Tibial artery (tissue), 4 donors: Measurements from ENCODE around the gene UBL4B.
A peak's percentile ranks its signal among the peaks of the same experiment; 100 is the strongest.

ENCODE experiments used
- DNase-seq, 2 donors: peaks; one replicate each; pipeline ENCODE4 v3.0.0-alpha.2; 2019
- H3K27ac ChIP-seq, 2 donors: fragments of 200-600 bp; sonication (generic) in 1 of 2; 1 replicate in 1 of 2; 2 replicates in 1 of 2; pipeline ENCODE4 v1.5.1; 2018 to 2019; ENCODE audit warnings: mild to moderate bottlenecking in 1 of 2
- H3K27me3 ChIP-seq, 2 donors: fragments of 200-600 bp; sonication (generic) in 1 of 2; one replicate each; pipeline versions ENCODE4 v1.5.1 to v1.6.0; 2016 to 2019
- H3K36me3 ChIP-seq, 3 donors: fragments of 200-600 bp; sonication (generic) in 2 of 3; one replicate each; pipeline ENCODE4 v1.5.1; 2016 to 2019; ENCODE audit warnings: mild to moderate bottlenecking in 2 of 3
- H3K4me1 ChIP-seq, 4 donors: fragments of 200-600 bp; sonication (generic) in 2 of 4; 1 replicate in 3 of 4; 2 replicates in 1 of 4; pipeline ENCODE4 v1.5.1; 2016 to 2019
- H3K4me3 ChIP-seq, 2 donors: fragments of 200-600 bp; sonication (generic) in 1 of 2; 1 replicate in 1 of 2; 2 replicates in 1 of 2; pipeline ENCODE4 v1.5.1; 2018 to 2019; ENCODE audit warnings: mild to moderate bottlenecking in 2 of 2
- H3K9me3 ChIP-seq, 3 donors: fragments of 200-600 bp; sonication (generic) in 1 of 3; one replicate each; pipeline ENCODE4 v1.5.1; 2016 to 2019
- intact Hi-C: fragments of 100-400 bp; cut with DNase I; formaldehyde crosslinking; loops from one replicate; pipeline ENCODE4 v1.15.0; 2023; ENCODE audit warnings: low total_unique reads
- TF ChIP-seq, protein P1 (sequence below), 2 experiments: fragments of 200-600 bp in 1 of 2; fragments of 450-650 bp in 1 of 2; IDR thresholded peaks; one replicate each; pipeline ENCODE4 v1.5.1; 2017 to 2019; ENCODE audit warnings: antibody characterized with exemption in 2 of 2, mild to moderate bottlenecking in 1 of 2, moderate library complexity in 1 of 2

UBL4B gene

DNA sequence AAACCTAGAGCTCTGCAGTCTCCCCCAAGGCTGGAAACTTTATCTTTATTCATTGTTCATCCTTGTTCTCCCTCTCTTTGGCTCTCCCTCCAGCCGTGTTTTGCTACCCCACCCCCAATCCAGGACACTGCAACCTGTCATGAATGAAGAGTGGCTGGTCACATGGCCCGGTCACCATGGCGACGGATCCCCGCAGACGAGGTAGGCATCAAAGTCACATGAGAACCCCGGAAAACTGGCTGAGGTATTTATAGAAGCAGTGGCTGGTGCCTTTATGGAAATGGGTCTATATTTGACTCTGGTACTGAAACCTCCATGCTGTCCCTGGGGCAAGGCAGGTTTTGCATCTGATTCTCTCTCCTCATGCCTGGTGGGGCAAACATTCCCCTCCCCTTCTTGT lies 24.7 kb downstream of the UBL4B start:
- Histone ChIP-seq H3K36me3 (no peaks in the 10 kb centered on the region), H3K4me1 (peaks cover 0 to 14% (median 0%) of the 10 kb centered on the region in 4 donors), H3K27ac (no peak overlapping the region), H3K27me3 (peaks cover 0 to 5% of the 10 kb centered on the region in 2 donors), H3K4me3 (no peak overlapping the region), H3K9me3 (no peaks in the 10 kb centered on the region)
- DNase-seq: peak in 1 of 2 donors; percentile 60
- TF ChIP-seq, protein P1, sequence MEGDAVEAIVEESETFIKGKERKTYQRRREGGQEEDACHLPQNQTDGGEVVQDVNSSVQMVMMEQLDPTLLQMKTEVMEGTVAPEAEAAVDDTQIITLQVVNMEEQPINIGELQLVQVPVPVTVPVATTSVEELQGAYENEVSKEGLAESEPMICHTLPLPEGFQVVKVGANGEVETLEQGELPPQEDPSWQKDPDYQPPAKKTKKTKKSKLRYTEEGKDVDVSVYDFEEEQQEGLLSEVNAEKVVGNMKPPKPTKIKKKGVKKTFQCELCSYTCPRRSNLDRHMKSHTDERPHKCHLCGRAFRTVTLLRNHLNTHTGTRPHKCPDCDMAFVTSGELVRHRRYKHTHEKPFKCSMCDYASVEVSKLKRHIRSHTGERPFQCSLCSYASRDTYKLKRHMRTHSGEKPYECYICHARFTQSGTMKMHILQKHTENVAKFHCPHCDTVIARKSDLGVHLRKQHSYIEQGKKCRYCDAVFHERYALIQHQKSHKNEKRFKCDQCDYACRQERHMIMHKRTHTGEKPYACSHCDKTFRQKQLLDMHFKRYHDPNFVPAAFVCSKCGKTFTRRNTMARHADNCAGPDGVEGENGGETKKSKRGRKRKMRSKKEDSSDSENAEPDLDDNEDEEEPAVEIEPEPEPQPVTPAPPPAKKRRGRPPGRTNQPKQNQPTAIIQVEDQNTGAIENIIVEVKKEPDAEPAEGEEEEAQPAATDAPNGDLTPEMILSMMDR (IDR thresholded peaks at IDR 0.05): no peak
- intact Hi-C loops: no loop called here

GRCh38 chr1:110138956-110139355 lies 26.7 kb downstream of the UBL4B start:
- Histone ChIP-seq H3K4me3 (no peak overlapping the region), H3K27ac (no peak overlapping the region), H3K36me3 (no peaks in the 10 kb centered on the region), H3K27me3 (peaks cover 0 to 11% of the 10 kb centered on the region in 2 donors), H3K4me1 (peaks cover 0 to 5% (median 0%) of the 10 kb centered on the region in 4 donors), H3K9me3 (no peaks in the 10 kb centered on the region)
- TF ChIP-seq, protein P1 (IDR thresholded peaks at IDR 0.05): no peak
- DNase-seq: no peak
- intact Hi-C loops: no loop called here

DNA sequence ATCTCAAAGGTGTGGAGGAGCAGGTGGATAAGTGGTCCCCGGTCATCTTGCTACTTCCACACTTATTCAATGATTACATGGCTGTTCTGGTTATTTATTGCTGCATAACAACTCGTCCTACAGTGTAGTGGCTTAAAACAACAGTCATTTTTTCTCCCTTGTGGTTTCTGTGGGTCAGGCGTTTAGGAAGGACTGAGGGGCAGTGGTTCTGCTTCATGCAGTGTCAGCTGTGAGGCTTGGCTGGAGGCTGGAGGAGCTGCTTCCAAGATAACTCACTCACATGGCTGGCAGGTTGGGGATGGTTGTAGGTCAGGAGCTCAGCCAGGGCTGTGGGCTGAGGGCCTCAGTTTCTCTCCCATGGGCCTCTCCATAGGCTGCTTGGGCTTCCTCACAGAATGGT lies 32.1 kb downstream of the UBL4B start:
- DNase-seq: peak in 1 of 2 donors; percentile 15
- H3K4me3 ChIP-seq: no peak overlapping the region
- no peak overlapping the region for H3K27ac ChIP-seq
- no peaks in the 10 kb centered on the region for H3K4me1 ChIP-seq
- no peaks in the 10 kb centered on the region for H3K9me3 ChIP-seq
- TF ChIP-seq, protein P1 (IDR thresholded peaks at IDR 0.05): no peak
- intact Hi-C loops: no loop called here
- no peaks in the 10 kb centered on the region for H3K36me3 ChIP-seq
- H3K27me3 ChIP-seq: peaks cover 0 to 45% of the 10 kb centered on the region in 2 donors

DNA sequence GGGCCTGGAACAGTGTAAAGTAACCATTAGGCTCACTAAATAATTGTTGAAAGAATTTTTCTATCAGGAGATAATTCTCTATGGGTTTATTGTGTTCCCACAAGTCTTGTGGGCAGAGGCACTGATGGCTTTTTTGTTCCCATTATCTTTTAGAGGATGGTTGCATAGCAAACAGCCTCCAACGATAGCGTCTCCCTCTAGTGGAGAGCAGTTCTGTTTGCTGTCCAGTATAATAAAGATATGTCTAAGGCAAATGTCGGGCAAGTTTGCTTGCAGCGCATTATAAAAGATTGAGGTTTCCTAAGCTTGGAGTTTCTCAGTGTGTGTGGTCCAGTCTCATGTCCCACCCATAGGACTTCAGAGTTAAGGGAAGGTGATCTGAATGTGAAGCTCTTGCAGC lies 36.7 kb downstream of the UBL4B start:
- intact Hi-C loops: no loop called here
- Histone ChIP-seq H3K27ac (no peak overlapping the region), H3K4me1 (peaks cover 0 to 20% (median 17%) of the 10 kb centered on the region in 4 donors), H3K9me3 (no peaks in the 10 kb centered on the region), H3K4me3 (no peak overlapping the region), H3K27me3 (peaks cover 3 to 76% of the 10 kb centered on the region in 2 donors), H3K36me3 (no peaks in the 10 kb centered on the region)
- TF ChIP-seq, protein P1 (IDR thresholded peaks at IDR 0.05): no peak
- DNase-seq: no peak

- no peaks in the 10 kb centered on the region for H3K36me3 ChIP-seq
- peak in 1 of 2 donors; percentile 54 for DNase-seq
- H3K9me3 ChIP-seq: no peaks in the 10 kb centered on the region
- peaks cover 3 to 77% of the 10 kb centered on the region in 2 donors for H3K27me3 ChIP-seq
- no peak within 1 kb of the TSS for H3K27ac ChIP-seq
- peaks cover 0 to 20% (median 17%) of the 10 kb centered on the region in 4 donors for H3K4me1 ChIP-seq
- intact Hi-C loops: no loop called here
- peak within 1 kb of the TSS; percentile 35 to 55 for H3K4me3 ChIP-seq
- TF ChIP-seq, protein P1 (IDR thresholded peaks at IDR 0.05): peak; percentile 20 to 21
Observed at GRCh38 chr1:110150330-110151174, 38.3 kb downstream of the UBL4B start, which contains the start of gene SLC6A17. TSS of gene SLC6A17 (plus strand) at chr1:110150494. CDS start at chr1:110166930, 16,436 bp downstream.
